ENCODE measurements around the gene ANKRD23. TPM values are rescaled to one million over a fixed set of nuclear protein-coding genes. Genes with fewer than 3 reads are reported as not detected.

ANKRD23 gene
- total and polyA plus RNA-seq, 2 of the 4 experiments (the other 2 are of a cell fraction): 0.54 to 1.5 TPM

- POLR2A ChIA-PET (ENCODE audit: unreplicated experiment): interaction anchor here (0.6 kb wide), 1 partner anchor 347 kb away, joined by 4 read pairs; no protein-coding TSS in a partner anchor
- dilution Hi-C loops (cut with HindIII; ENCODE audit: low sequenced_read_pairs, unreplicated experiment): no loop called here
- no peak overlapping the region for H2AK9ac ChIP-seq (replicated peaks; ENCODE audit: low read depth, low read length, poor library complexity)
Observed at GRCh38 chr2:96874198-96874831, 30.5 kb upstream of the ANKRD23 start.

More at GRCh38 chr2:96874198-96874831, 30.5 kb upstream of the ANKRD23 start:
- Histone ChIP-seq H3K4me3 (ENCODE audit: insufficient read depth, low read depth, low read length) (no peak overlapping the region), H3K14ac (replicated peaks; ENCODE audit: low read depth, low read length) (no peak overlapping the region), H3K27me3 (ENCODE audit: control insufficient read depth, insufficient read depth, low read length) (peaks cover 2% of the 10 kb centered on the region; the same call in 1 of the 2 replicates), H3K4me2 (ENCODE audit: low read depth, low read length) (no peak overlapping the region), H3K18ac (ENCODE audit: low read depth, low read length) (no peak overlapping the region), H3K4me1 (ENCODE audit: control insufficient read depth, insufficient read depth, low read length) (peaks cover 11% of the 10 kb centered on the region), H3K4ac (ENCODE audit: low read depth, low read length) (no peak overlapping the region), H3K56ac (ENCODE audit: extremely low read depth, insufficient read depth, low read length) (no peak overlapping the region), H4K5ac (ENCODE audit: low read depth, low read length) (no peak overlapping the region), H3K9me3 (ENCODE audit: control insufficient read depth, insufficient read depth, low read length) (no peaks in the 10 kb centered on the region), H3K23ac (ENCODE audit: low read depth, low read length) (no peak overlapping the region), H3K79me1 (ENCODE audit: low read depth in 1 of 2, low read length in 2 of 2) (no peaks in the 10 kb centered on the region), H2AK5ac (ENCODE audit: low read depth, low read length) (no peak overlapping the region; the same call in 1 of the 2 replicates), H2BK120ac (ENCODE audit: low read depth, low read length) (no peak overlapping the region), H3K27ac (ENCODE audit: insufficient read depth, low read length) (no peak overlapping the region), H2BK5ac (ENCODE audit: low read depth, low read length, poor library complexity, severe bottlenecking) (no peak overlapping the region), H3K9me1 (ENCODE audit: insufficient read depth, low read length) (no peaks in the 10 kb centered on the region; the same call in 1 of the 2 replicates), H2BK15ac (ENCODE audit: low read depth, low read length) (no peak overlapping the region), H2AFZ (replicated peaks; ENCODE audit: low read length, poor library complexity) (no peak overlapping the region), H4K20me1 (ENCODE audit: insufficient read depth, low read length) (no peaks in the 10 kb centered on the region), H2BK20ac (ENCODE audit: low read depth, low read length) (no peak overlapping the region), H3K36me3 (ENCODE audit: control insufficient read depth, insufficient read depth, low read length) (no peaks in the 10 kb centered on the region), H4K91ac (ENCODE audit: insufficient read depth, low read depth, low read length) (no peak overlapping the region), H4K8ac (ENCODE audit: low read depth in 2 of 2, low read length in 2 of 2) (no peak overlapping the region), H3K9ac (ENCODE audit: low read depth, low read length) (no peak overlapping the region)
- ATAC-seq (ENCODE audit: low read depth) (no peak), DNase-seq (no peak)
- 83% methylated on average over 3 of the region's 18 CpGs; no CpG with 5 or more reads in 1 of the 2 experiments for WGBS, 2 experiments (ENCODE audit: extremely low coverage in 2 of 2, insufficient read length in 1 of 2)
- in situ Hi-C loops (cut with MboI; ENCODE audit: low sequenced_read_pairs) (loop anchor here (25.0 kb wide), 1 partner anchor 238 kb away; the partner anchor contains the start of gene ANKRD36), intact Hi-C loops (cut with micrococcal nuclease) (no loop called here)
- BruUV-seq (replicated peaks): no TSS peak
- CTCF ChIA-PET: no interaction called here
- TF ChIP-seq ELK1 (IDR thresholded peaks at IDR 0.05; ENCODE audit: borderline replicate concordance, low read depth, low read length) (no peak), RAD21 (IDR thresholded peaks at IDR 0.05; ENCODE audit: low read length) (no peak), CHD1 (IDR thresholded peaks at IDR 0.05; ENCODE audit: low read depth, low read length) (no peak), USF2 (IDR thresholded peaks at IDR 0.05; ENCODE audit: low read depth, low read length) (no peak), FOS (IDR thresholded peaks at IDR 0.05; ENCODE audit: low read depth, low read length) (no peak), BHLHE40 (IDR thresholded peaks at IDR 0.05; ENCODE audit: low read depth, low read length) (no peak), MAZ (IDR thresholded peaks at IDR 0.05; ENCODE audit: borderline replicate concordance, low read depth, low read length) (no peak), RCOR1 (IDR thresholded peaks at IDR 0.05; ENCODE audit: insufficient replicate concordance, low read length) (no peak), POLR2A (IDR thresholded peaks at IDR 0.05; ENCODE audit: low read depth, low read length) (no peak), MXI1 (IDR thresholded peaks at IDR 0.05; ENCODE audit: borderline replicate concordance, low read depth, low read length) (no peak), NFE2L2 (IDR thresholded peaks at IDR 0.05; ENCODE audit: low read depth, low read length) (no peak), SMC3 (IDR thresholded peaks at IDR 0.05; ENCODE audit: low read depth, low read length) (no peak), CEBPB (IDR thresholded peaks at IDR 0.05; ENCODE audit: low read depth, low read length) (no peak), CTCF (conservative IDR thresholded peaks at IDR 0.05; ENCODE audit: low read depth, low read length) (no peak), RFX5 (IDR thresholded peaks at IDR 0.05; ENCODE audit: low read depth, low read length) (no peak), MAFK (IDR thresholded peaks at IDR 0.05; ENCODE audit: low read depth, low read length) (no peak)

Data from IMR-90 (cell line).